Measurements from ENCODE around the gene NUP93.

DNA sequence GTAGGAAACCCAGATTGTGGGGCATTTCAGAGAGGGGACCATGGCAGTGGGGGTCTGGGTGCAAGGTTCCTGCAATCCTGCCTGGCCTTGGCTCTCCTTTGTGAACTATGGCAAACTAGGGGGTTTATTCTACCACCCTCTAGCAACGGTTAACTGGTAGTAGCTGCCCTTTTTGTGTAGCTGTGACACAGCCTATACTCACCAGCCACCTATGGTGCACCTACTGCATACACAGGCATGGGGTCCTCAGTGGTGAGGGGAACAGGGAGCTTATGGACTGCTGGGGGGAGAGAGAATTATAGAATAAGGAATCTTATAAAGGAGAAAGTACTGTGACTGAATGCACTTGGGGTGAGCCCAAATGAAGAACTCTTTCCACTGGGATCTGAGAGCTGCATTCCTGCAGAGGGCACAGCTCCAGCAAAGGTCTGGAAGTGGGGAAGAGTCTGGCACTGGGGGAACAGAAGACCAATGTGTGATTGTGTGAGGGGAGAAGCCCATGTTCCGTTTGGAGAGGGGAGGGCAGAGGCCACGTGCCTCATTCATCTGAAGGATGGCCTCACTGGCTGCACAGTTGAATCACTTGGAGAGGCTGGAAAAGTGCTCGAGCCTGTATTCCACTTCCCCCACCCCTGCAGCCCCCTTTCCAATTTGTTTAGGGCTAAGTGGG is 45.5 kb upstream of the NUP93 start:
- TF ChIP-seq, protein P1, sequence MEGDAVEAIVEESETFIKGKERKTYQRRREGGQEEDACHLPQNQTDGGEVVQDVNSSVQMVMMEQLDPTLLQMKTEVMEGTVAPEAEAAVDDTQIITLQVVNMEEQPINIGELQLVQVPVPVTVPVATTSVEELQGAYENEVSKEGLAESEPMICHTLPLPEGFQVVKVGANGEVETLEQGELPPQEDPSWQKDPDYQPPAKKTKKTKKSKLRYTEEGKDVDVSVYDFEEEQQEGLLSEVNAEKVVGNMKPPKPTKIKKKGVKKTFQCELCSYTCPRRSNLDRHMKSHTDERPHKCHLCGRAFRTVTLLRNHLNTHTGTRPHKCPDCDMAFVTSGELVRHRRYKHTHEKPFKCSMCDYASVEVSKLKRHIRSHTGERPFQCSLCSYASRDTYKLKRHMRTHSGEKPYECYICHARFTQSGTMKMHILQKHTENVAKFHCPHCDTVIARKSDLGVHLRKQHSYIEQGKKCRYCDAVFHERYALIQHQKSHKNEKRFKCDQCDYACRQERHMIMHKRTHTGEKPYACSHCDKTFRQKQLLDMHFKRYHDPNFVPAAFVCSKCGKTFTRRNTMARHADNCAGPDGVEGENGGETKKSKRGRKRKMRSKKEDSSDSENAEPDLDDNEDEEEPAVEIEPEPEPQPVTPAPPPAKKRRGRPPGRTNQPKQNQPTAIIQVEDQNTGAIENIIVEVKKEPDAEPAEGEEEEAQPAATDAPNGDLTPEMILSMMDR (IDR thresholded peaks at IDR 0.05): no peak
- TF ChIP-seq POLR2AphosphoS5 (IDR thresholded peaks at IDR 0.05): no peak
